ENCODE measurements around the gene UBXN2A.
A peak's percentile ranks its signal among the peaks of the same experiment; 100 is the strongest.
"Not testable (repeated sequence)": the region's sequence is repeated elsewhere in the genome, so short reads cannot be mapped to it uniquely, and the experiment has no call there.

Gene UBXN2A

GRCh38 chr2:24014902-24015301 is 74.6 kb downstream of the UBXN2A start:
- DNase-seq = not testable (repeated sequence)

- no peak for DNase-seq
Measured at GRCh38 chr2:24015562-24016375, 75.5 kb downstream of the UBXN2A start.

GRCh38 chr2:24016376-24016761 is 76.1 kb downstream of the UBXN2A start:
- no peak for DNase-seq

GRCh38 chr2:24016853-24017703 is 76.8 kb downstream of the UBXN2A start:
- no peak for DNase-seq

- DNase-seq = no peak
Measured at GRCh38 chr2:24017711-24018110, 77.4 kb downstream of the UBXN2A start.

- no peak for DNase-seq
Measured at GRCh38 chr2:24018241-24018640, 78.0 kb downstream of the UBXN2A start.

- DNase-seq = no peak
Measured at GRCh38 chr2:24019729-24020128, 79.5 kb downstream of the UBXN2A start.

GRCh38 chr2:24020244-24020643 is 80.0 kb downstream of the UBXN2A start:
- DNase-seq = no peak

GRCh38 chr2:24021122-24021998 is 81.1 kb downstream of the UBXN2A start:
- DNase-seq = peak; percentile 43

GRCh38 chr2:24022324-24022974 is 82.2 kb downstream of the UBXN2A start:
- no peak for DNase-seq

- DNase-seq = no peak
Measured at GRCh38 chr2:24022975-24023575, 82.8 kb downstream of the UBXN2A start.

GRCh38 chr2:24024018-24024417 is 83.8 kb downstream of the UBXN2A start:
- DNase-seq = no peak

GRCh38 chr2:24024996-24025663 is 84.9 kb downstream of the UBXN2A start:
- DNase-seq = no peak

GRCh38 chr2:24026233-24026632 is 86.0 kb downstream of the UBXN2A start:
- DNase-seq = no peak

GRCh38 chr2:24038786-24039499 is 98.7 kb downstream of the UBXN2A start:
- DNase-seq = no peak

- DNase-seq = no peak
Measured at GRCh38 chr2:24040511-24040910, 100.2 kb downstream of the UBXN2A start.

GRCh38 chr2:24043133-24043532 is 102.9 kb downstream of the UBXN2A start:
- not testable (repeated sequence) for DNase-seq

- no peak for DNase-seq
Measured at GRCh38 chr2:24045511-24046508, 105.5 kb downstream of the UBXN2A start.

GRCh38 chr2:24046599-24046929 is 106.3 kb downstream of the UBXN2A start:
- no peak for DNase-seq

Measured in activated CD4-positive, alpha-beta T cell treated with anti-CD3 and anti-CD28 coated beads, Interleukin-10, Interleukin-2, amounts not matched to agents 100 ng/mL and 50 ng/mL, durations not matched to agents 16 hours and 8 hours (primary cell).